HCT116 (cell line): Measurements from ENCODE around the gene TARS1. TPM values are rescaled to one million over a fixed set of nuclear protein-coding genes. Genes with fewer than 3 reads are reported as not detected.

Experiments used
- ATAC-seq: fragments of 200-7000 bp; cut with Tn5 transposase; 2 replicates; pipeline ENCODE4 v1.9.1; 2020; ENCODE audit warnings: mild to moderate bottlenecking, moderate library complexity
- BruUV-seq: library from RNA; stranded (reverse); fragments of 400-500 nt; replicated peaks from 2 replicates; lab custom pipeline; 2021; lab: Mats Ljungman, UMichigan
- CTCF ChIA-PET: fragments of 300-600 bp; sonication (Branson Sonifier 250); formaldehyde crosslinking; loops from one replicate; lab custom pipeline; 2021; ENCODE audit warnings: antibody characterized with exemption; lab: Charles Lee
- POLR2A ChIA-PET: fragments of 300-600, 350-600 bp; sonication (Branson Sonifier 250); formaldehyde crosslinking; loops from one replicate; lab custom pipeline; 2021; ENCODE audit warnings: antibody characterized with exemption; lab: Charles Lee
- RAD21 ChIA-PET, 2 experiments: fragments of 300-600 bp; sonication (Branson Sonifier 250); formaldehyde crosslinking; loops; one replicate each; lab custom pipeline; 2023; ENCODE audit warnings: low total read pairs in 2 of 2; ENCODE audit not compliant: uncharacterized antibody in 2 of 2, unreplicated experiment in 2 of 2, low non-redundant PET in 1 of 2; lab: Charles Lee
- DNase-seq: peaks from one replicate; pipeline ENCODE4 v3.0.0-alpha.2; 2010; ENCODE audit warnings: low read depth, low spot score
- H2AFZ ChIP-seq: fragments of 200-600 bp; shearing (Covaris generic), sonication (generic); 2 replicates; pipeline ENCODE4 v1.6.1; 2017; ENCODE audit warnings: low read depth, mixed run types, mixed read lengths, antibody characterized with exemption, low read length; ENCODE audit not compliant: poor library complexity, severe bottlenecking
- H3K27ac ChIP-seq: 2 replicates; pipeline ENCODE4 v1.5.1; 2012; ENCODE audit warnings: low read depth, low read length
- H3K27me3 ChIP-seq: fragments of 200-600 bp; sonication (generic); 2 replicates; pipeline ENCODE4 v1.6.1; 2016; ENCODE audit warnings: mixed run types, low read length, mixed read lengths; ENCODE audit not compliant: insufficient read depth
- H3K36me3 ChIP-seq, 2 experiments: fragments of 200-500 bp in 1 of 2; fragments of 200-600 bp in 1 of 2; sonication (Bioruptor generic) in 1 of 2; sonication (generic) in 1 of 2; 2 replicates each; pipeline versions ENCODE4 v1.5.1 to v1.6.1; 2014 to 2016; ENCODE audit warnings: low read length in 2 of 2, inconsistent platforms in 1 of 2, mixed read lengths in 1 of 2, mixed run types in 1 of 2; ENCODE audit not compliant: insufficient read depth in 2 of 2, control insufficient read depth in 1 of 2
- H3K4me1 ChIP-seq, 2 experiments: fragments of 200-600 bp in 1 of 2; sonication (generic) in 1 of 2; 2 replicates each; pipeline versions ENCODE4 v1.5.1 to v1.6.1; 2012 to 2017; ENCODE audit warnings: low read length in 2 of 2, inconsistent platforms in 1 of 2, mild to moderate bottlenecking in 1 of 2, mixed read lengths in 1 of 2, mixed run types in 1 of 2, moderate library complexity in 1 of 2; ENCODE audit not compliant: insufficient read depth in 2 of 2, control insufficient read depth in 1 of 2
- H3K4me2 ChIP-seq: fragments of 200-600 bp; sonication (generic); 2 replicates; pipeline ENCODE4 v1.6.1; 2017; ENCODE audit warnings: mixed run types, low read length, mixed read lengths
- H3K4me3 ChIP-seq, 2 experiments: fragments of 200-600 bp in 1 of 2; sonication (generic) in 1 of 2; replicated peaks in 1 of 2; 2 replicates each; pipeline ENCODE4 v1.5.1; 2011 to 2016; ENCODE audit warnings: low read length in 2 of 2, control low read depth in 1 of 2, low read depth in 1 of 2, mild to moderate bottlenecking in 1 of 2, mixed read lengths in 1 of 2, mixed run types in 1 of 2
- H3K79me2 ChIP-seq: fragments of 200-600 bp; sonication (generic); 2 replicates; pipeline ENCODE4 v1.6.1; 2017; ENCODE audit warnings: mild to moderate bottlenecking, mixed run types, low read length, moderate library complexity, mixed read lengths; ENCODE audit not compliant: insufficient read depth
- H3K9ac ChIP-seq: fragments of 200-600 bp; sonication (generic); 2 replicates; pipeline ENCODE4 v1.6.1; 2016; ENCODE audit warnings: low read length, mixed read lengths
- H3K9me2 ChIP-seq: fragments of 200-600 bp; sonication (generic), shearing (Covaris generic); 2 replicates; pipeline ENCODE4 v1.6.1; 2017; ENCODE audit warnings: mixed run types, mild to moderate bottlenecking, moderate library complexity; ENCODE audit not compliant: insufficient read depth
- H3K9me3 ChIP-seq, 2 experiments: fragments of 200-500 bp in 1 of 2; fragments of 200-600 bp in 1 of 2; sonication (Bioruptor generic) in 1 of 2; sonication (generic) in 1 of 2; 2 replicates each; pipeline ENCODE4 v1.6.1; 2014 to 2017; ENCODE audit warnings: low read length in 2 of 2, mixed read lengths in 2 of 2, inconsistent platforms in 1 of 2, low read depth in 1 of 2, mild to moderate bottlenecking in 1 of 2, mixed run types in 1 of 2, moderate library complexity in 1 of 2; ENCODE audit not compliant: control insufficient read depth in 1 of 2, insufficient read depth in 1 of 2
- H4K20me1 ChIP-seq: fragments of 200-600 bp; sonication (generic), shearing (Covaris generic); 2 replicates; pipeline ENCODE4 v1.6.1; 2017; ENCODE audit warnings: mixed run types, mild to moderate bottlenecking, moderate library complexity; ENCODE audit not compliant: insufficient read depth
- CBX3 ChIP-seq: IDR thresholded peaks from 2 replicates; pipeline ENCODE4 v1.6.1; 2012; ENCODE audit warnings: low read depth
- CEBPB ChIP-seq: IDR thresholded peaks from 2 replicates; pipeline ENCODE4 v1.6.1; 2012; ENCODE audit warnings: low read depth
- ELF1 ChIP-seq: IDR thresholded peaks from 2 replicates; pipeline ENCODE4 v1.6.1; 2012; ENCODE audit warnings: low read depth, borderline replicate concordance
- POLR2AphosphoS5 ChIP-seq: IDR thresholded peaks from 2 replicates; pipeline ENCODE4 v1.6.1; 2011; ENCODE audit warnings: mild to moderate bottlenecking, low read depth, low read length, moderate library complexity
- SIN3A ChIP-seq: IDR thresholded peaks from 2 replicates; pipeline ENCODE4 v1.6.1; 2012; ENCODE audit warnings: low read depth
- SP1 ChIP-seq: IDR thresholded peaks from 2 replicates; pipeline ENCODE4 v1.6.1; 2012; ENCODE audit warnings: low read depth
- TCF7L2 ChIP-seq: IDR thresholded peaks from 2 replicates; pipeline ENCODE4 v1.7.0; 2011; ENCODE audit warnings: borderline replicate concordance, inconsistent platforms; ENCODE audit not compliant: insufficient read depth, insufficient read length; ENCODE audit errors: extremely low read depth
- YY1 ChIP-seq: IDR thresholded peaks from 2 replicates; pipeline ENCODE4 v1.6.1; 2011; ENCODE audit warnings: low read length, low read depth, moderate library complexity, mild to moderate bottlenecking; ENCODE audit not compliant: insufficient replicate concordance; ENCODE audit errors: extremely low read depth
- intact Hi-C: fragments of 100-400 bp; cut with micrococcal nuclease; formaldehyde crosslinking; loops from 2 replicates; pipeline ENCODE4 v1.10.0; 2022
- total RNA-seq: library from RNA; stranded (reverse); gene quantifications from one replicate; pipeline ENCODE4 v1.2.1, GENCODE V29; 2021; ENCODE audit not compliant: unreplicated experiment
- TF ChIP-seq, protein P1 (sequence below): IDR thresholded peaks from 2 replicates; pipeline ENCODE4 v1.6.1; 2011; ENCODE audit warnings: mild to moderate bottlenecking, low read length, moderate library complexity; ENCODE audit not compliant: insufficient replicate concordance; ENCODE audit errors: extremely low read depth

The TARS1 gene
- total RNA-seq, 1 experiment from 2014 or later = 291 TPM

DNA sequence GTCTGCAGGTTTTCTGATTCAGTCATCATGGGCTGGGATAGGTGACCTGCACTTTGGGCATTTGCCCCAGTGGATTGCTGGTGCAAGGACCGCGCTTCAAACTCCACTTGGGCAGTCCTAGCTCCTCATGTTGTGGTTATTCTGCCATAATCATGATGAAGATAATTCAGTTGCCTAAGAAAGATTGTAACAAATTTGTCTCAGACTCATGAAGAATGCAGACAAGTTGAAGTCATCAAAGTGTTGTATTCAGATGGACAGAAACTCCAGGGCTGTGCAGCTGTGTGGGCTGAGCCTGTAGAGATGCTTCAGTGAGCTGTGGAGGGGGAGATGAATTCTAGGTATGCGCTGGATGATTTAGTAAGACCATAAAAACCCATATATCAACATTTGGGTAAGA, 38.5 kb downstream of the TARS1 start:
- no peak overlapping the region for H3K4me2 ChIP-seq
- H2AFZ ChIP-seq = no peak overlapping the region
- H3K27me3 ChIP-seq = no peaks in the 10 kb centered on the region
- H4K20me1 ChIP-seq = no peaks in the 10 kb centered on the region
- RAD21 ChIA-PET = no interaction called here
- no TSS peak for BruUV-seq
- H3K9me2 ChIP-seq = no peaks in the 10 kb centered on the region
- ATAC-seq = no peak
- H3K4me1 ChIP-seq = no peaks in the 10 kb centered on the region
- H3K79me2 ChIP-seq = no peaks in the 10 kb centered on the region
- H3K9me3 ChIP-seq = no peaks in the 10 kb centered on the region
- intact Hi-C loops = no loop called here
- H3K36me3 ChIP-seq = peaks cover 0 to 9% of the 10 kb centered on the region in 2 experiments; a peak in 1 of 4 replicates
- no peak overlapping the region for H3K9ac ChIP-seq
- TF ChIP-seq SP1 (no peak), POLR2AphosphoS5 (no peak), CEBPB (no peak), YY1 (no peak), TCF7L2 (no peak), ELF1 (no peak), CBX3 (no peak), SIN3A (no peak)
- TF ChIP-seq, protein P1, sequence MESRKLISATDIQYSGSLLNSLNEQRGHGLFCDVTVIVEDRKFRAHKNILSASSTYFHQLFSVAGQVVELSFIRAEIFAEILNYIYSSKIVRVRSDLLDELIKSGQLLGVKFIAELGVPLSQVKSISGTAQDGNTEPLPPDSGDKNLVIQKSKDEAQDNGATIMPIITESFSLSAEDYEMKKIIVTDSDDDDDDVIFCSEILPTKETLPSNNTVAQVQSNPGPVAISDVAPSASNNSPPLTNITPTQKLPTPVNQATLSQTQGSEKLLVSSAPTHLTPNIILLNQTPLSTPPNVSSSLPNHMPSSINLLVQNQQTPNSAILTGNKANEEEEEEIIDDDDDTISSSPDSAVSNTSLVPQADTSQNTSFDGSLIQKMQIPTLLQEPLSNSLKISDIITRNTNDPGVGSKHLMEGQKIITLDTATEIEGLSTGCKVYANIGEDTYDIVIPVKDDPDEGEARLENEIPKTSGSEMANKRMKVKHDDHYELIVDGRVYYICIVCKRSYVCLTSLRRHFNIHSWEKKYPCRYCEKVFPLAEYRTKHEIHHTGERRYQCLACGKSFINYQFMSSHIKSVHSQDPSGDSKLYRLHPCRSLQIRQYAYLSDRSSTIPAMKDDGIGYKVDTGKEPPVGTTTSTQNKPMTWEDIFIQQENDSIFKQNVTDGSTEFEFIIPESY = no peak
- no peak overlapping the region for H3K4me3 ChIP-seq
- CTCF ChIA-PET = no interaction called here
- POLR2A ChIA-PET = no interaction called here
- no peak for DNase-seq
- no peak overlapping the region for H3K27ac ChIP-seq

DNA sequence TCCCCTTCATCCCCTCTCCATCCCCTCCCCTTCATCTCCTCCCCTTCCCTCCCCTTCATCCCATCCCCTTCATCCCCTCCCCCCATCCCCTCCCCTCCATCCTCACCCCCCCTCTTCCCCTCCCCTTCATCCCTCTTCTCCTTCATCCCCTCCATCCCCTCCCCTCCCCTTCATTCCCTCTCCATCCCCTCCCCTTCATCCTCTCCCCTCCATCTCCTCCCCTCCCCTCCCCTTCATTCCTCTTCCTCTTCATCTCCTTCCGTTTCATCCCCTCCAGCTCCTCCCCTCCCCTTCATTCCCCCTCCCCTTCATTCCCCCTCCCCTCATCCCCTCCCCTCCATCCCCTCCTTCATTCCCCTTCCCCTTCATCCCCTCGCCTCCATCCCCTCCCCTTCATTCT, 40.1 kb downstream of the TARS1 start:
- no peak overlapping the region for H3K27ac ChIP-seq
- H3K9ac ChIP-seq = no peak overlapping the region
- ATAC-seq = no peak
- intact Hi-C loops = no loop called here
- TF ChIP-seq TCF7L2 = no peak
- H2AFZ ChIP-seq = no peak overlapping the region
- RAD21 ChIA-PET = no interaction called here
- no peaks in the 10 kb centered on the region for H3K36me3 ChIP-seq
- no peaks in the 10 kb centered on the region for H3K27me3 ChIP-seq
- no peaks in the 10 kb centered on the region for H3K9me2 ChIP-seq
- H3K4me2 ChIP-seq = no peak overlapping the region
- H3K4me1 ChIP-seq = no peaks in the 10 kb centered on the region
- CTCF ChIA-PET = no interaction called here
- H3K9me3 ChIP-seq = no peaks in the 10 kb centered on the region
- no peaks in the 10 kb centered on the region for H4K20me1 ChIP-seq
- no peak for DNase-seq
- no peaks in the 10 kb centered on the region for H3K79me2 ChIP-seq
- POLR2A ChIA-PET = no interaction called here
- BruUV-seq = no TSS peak
- no peak overlapping the region for H3K4me3 ChIP-seq
